Mucosa of descending colon (tissue), 3 donors: ENCODE measurements around the gene UBE2S. TPM values are rescaled to one million over a fixed set of nuclear protein-coding genes. Genes with fewer than 3 reads are reported as not detected.
A peak's percentile ranks its signal among the peaks of the same experiment; 100 is the strongest.

Source experiments
- ATAC-seq: fragments of 200-7000 bp; cut with Tn5 transposase; one replicate; pipeline ENCODE4 v1.9.1; 2020; ENCODE audit warnings: mild to moderate bottlenecking, moderate library complexity
- DNase-seq, 3 donors: peaks; one replicate each; pipeline ENCODE4 v3.0.0-alpha.2; 2020
- H3K36me3 ChIP-seq: fragments of 200-600 bp; one replicate; pipeline ENCODE4 v1.8.0; 2021; ENCODE audit warnings: low read depth, mild to moderate bottlenecking
- H3K4me1 ChIP-seq: fragments of 200-600 bp; one replicate; pipeline ENCODE4 v1.8.0; 2021; ENCODE audit warnings: low read depth, mild to moderate bottlenecking
- H3K4me3 ChIP-seq: fragments of 200-600 bp; one replicate; pipeline ENCODE4 v1.8.0; 2021; ENCODE audit warnings: mild to moderate bottlenecking
- H3K9me3 ChIP-seq: fragments of 200-600 bp; one replicate; pipeline ENCODE4 v1.8.0; 2021; ENCODE audit warnings: mild to moderate bottlenecking
- CTCF ChIP-seq: fragments of 200-600 bp; IDR thresholded peaks from one replicate; pipeline ENCODE4 v1.8.0; 2022; ENCODE audit warnings: antibody characterized with exemption, mild to moderate bottlenecking
- intact Hi-C, 2 donors: fragments of 100-400 bp; cut with DNase I in 1 of 2; cut with micrococcal nuclease in 1 of 2; formaldehyde crosslinking; loops; one replicate each; pipeline versions ENCODE4 v1.11.0 to v1.11.1; 2022; cut with DNase I, micrococcal nuclease
- total RNA-seq, 3 donors: library from RNA; stranded (reverse); fragmentation: NEBNext Ultra II Directional in 2 of 3; extraction: Animal tissue kit (Norgen Biotek cat#: 25700) in 2 of 3; gene quantifications; one replicate each; pipeline versions ENCODE4 v1.2.1 to v1.2.4, GENCODE V29; 2021 to 2023
- donor health status: DM: no; HTN: no; CAD: no; lungs with moderate emphysema.
- donor health status: DM: no; HTN: no; CAD: no.
- donor health status: DM: no; HTN: yes; CAD: no.

The UBE2S gene
- total RNA-seq, 3 donors from 2014 or later = 14.0 to 41.6 (median 23.0) TPM

DNA sequence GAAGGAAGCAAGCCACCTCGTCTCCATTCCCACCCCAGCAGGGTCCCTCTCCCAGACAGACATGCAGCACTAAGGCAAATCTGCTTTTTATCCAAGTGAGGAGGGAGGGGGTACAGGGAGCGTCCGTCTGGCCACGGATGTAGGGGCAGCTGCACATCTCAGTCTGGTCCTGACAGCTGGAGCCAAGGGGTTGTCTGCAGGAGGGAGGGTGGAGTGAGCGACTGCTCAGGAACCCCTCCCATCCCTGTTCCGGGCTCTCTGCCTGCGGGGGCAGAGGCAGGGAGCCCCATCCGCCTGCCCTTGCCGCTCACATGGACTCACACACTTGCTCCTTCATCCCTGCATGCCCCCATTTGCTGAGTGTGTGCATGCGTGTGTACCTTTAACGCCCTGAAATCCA lies 28.4 kb downstream of the UBE2S start:
- DNase-seq (no peak), ATAC-seq (no peak)
- no peak for TF ChIP-seq CTCF
- no peaks in the 10 kb centered on the region for H3K9me3 ChIP-seq
- no peaks in the 10 kb centered on the region for H3K36me3 ChIP-seq
- intact Hi-C loops = no loop called here
- H3K4me1 ChIP-seq = peaks cover 10% of the 10 kb centered on the region
- no peak overlapping the region for H3K4me3 ChIP-seq

- no peak for DNase-seq
Measured at GRCh38 chr19:55377356-55378131, 30.0 kb downstream of the UBE2S start.

GRCh38 chr19:55376241-55376933 lies 31.2 kb downstream of the UBE2S start, which contains the start of gene TMEM190:
Gene TMEM190, plus strand, starts transcription at chr19:55376826. Its CDS starts 28 bp downstream, at chr19:55376854.
- no peak for TF ChIP-seq CTCF
- peak; percentile 43 for ATAC-seq

More at GRCh38 chr19:55377356-55378131, 30.0 kb downstream of the UBE2S start:
- ATAC-seq = no peak
- intact Hi-C loops = no loop called here
- no peaks in the 10 kb centered on the region for H3K9me3 ChIP-seq
- H3K36me3 ChIP-seq = no peaks in the 10 kb centered on the region
- no peak overlapping the region for H3K4me3 ChIP-seq
- no peaks in the 10 kb centered on the region for H3K4me1 ChIP-seq
- TF ChIP-seq CTCF = no peak

GRCh38 chr19:55373993-55374757 lies 33.4 kb downstream of the UBE2S start:
- H3K4me3 ChIP-seq = no peak overlapping the region
- no peaks in the 10 kb centered on the region for H3K9me3 ChIP-seq
- ATAC-seq (peak; percentile 3), DNase-seq (no peak)
- intact Hi-C loops = no loop called here
- H3K36me3 ChIP-seq = no peaks in the 10 kb centered on the region
- H3K4me1 ChIP-seq = peaks cover 2% of the 10 kb centered on the region
- no peak for TF ChIP-seq CTCF

More at GRCh38 chr19:55376241-55376933, 31.2 kb downstream of the UBE2S start, which contains the start of gene TMEM190:
- no peak within 1 kb of the TSS for H3K4me3 ChIP-seq
- no peaks in the 10 kb centered on the region for H3K36me3 ChIP-seq
- no peaks in the 10 kb centered on the region for H3K4me1 ChIP-seq
- DNase-seq = no peak
- intact Hi-C loops = no loop called here
- H3K9me3 ChIP-seq = no peaks in the 10 kb centered on the region

DNA sequence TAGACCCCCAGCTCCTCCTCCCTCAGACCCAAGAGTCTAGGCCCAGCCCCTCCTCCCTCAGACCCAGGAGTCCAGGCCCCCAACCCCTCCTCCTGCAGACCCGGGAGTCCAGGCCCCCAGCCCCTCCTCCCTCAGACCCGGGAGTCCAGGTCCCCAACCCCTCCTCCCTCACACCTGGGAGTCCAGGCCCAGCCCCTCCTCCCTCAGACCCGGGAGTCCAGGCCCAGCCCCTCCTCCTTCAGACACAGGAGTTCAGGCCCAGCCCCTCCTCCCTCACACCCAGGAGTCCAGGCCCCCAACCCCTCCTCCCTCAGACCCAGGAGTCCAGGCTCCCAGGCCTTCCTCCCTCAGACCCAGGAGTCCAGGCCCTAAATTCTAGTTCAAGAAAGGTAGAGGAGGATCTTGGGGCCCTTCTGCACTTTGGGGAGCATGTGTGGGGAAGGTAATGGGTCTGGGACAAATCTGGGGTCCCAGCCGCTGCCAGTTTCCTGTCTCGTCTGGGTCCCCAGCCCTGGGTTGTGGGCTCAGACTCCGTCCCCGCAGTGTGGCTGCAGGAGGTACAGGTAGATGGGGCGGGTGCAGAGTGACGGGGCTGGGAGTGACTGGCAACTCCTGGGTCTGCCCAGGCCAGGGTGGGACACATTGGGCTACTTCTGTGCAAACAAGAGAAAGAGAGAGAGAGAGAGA lies 34.1 kb downstream of the UBE2S start:
- ATAC-seq = peak; percentile 17
- TF ChIP-seq CTCF = no peak
- Histone ChIP-seq H3K9me3 (no peaks in the 10 kb centered on the region), H3K36me3 (no peaks in the 10 kb centered on the region), H3K4me3 (no peak overlapping the region), H3K4me1 (peaks cover 8% of the 10 kb centered on the region)
- DNase-seq = no peak
- intact Hi-C loops = no loop called here
